Measurements from ENCODE around the gene DAD1. TPM values are rescaled to one million over a fixed set of nuclear protein-coding genes. Genes with fewer than 3 reads are reported as not detected.
A peak's percentile ranks its signal among the peaks of the same experiment; 100 is the strongest.
"Not testable (repeated sequence)": the region's sequence is repeated elsewhere in the genome, so short reads cannot be mapped to it uniquely, and the experiment has no call there.

DAD1 gene
- polyA plus RNA-seq, 1 donor from 2014 or later, result 420 TPM

GRCh38 chr14:22547313-22547947 is 41.6 kb downstream of the DAD1 start:
- peak overlapping the region in 2 of 3 donors; percentile 80 to 89 for H3K27ac Mint-ChIP-seq
- peaks cover 2% of the 10 kb centered on the region for H3K27me3 Mint-ChIP-seq
- H3K36me3 Mint-ChIP-seq, result no peaks in the 10 kb centered on the region
- peaks cover 41 to 55% (median 48%) of the 10 kb centered on the region in 3 donors for H3K4me1 Mint-ChIP-seq
- H3K9me3 Mint-ChIP-seq, result no peaks in the 10 kb centered on the region
- H3K4me3 Mint-ChIP-seq, result no peak overlapping the region

- Mint-ChIP-seq H3K9me3 (no peaks in the 10 kb centered on the region), H3K4me3 (no peak overlapping the region), H3K36me3 (no peaks in the 10 kb centered on the region), H3K27me3 (peaks cover 2% of the 10 kb centered on the region), H3K4me1 (peaks cover 36 to 48% (median 43%) of the 10 kb centered on the region in 3 donors), H3K27ac (peak overlapping the region in 2 of 3 donors; percentile 19 to 89)
These were observed 42.3 kb downstream of the DAD1 start for GRCh38 chr14:22546722-22547071.

GRCh38 chr14:22545842-22546721 is 42.9 kb downstream of the DAD1 start:
- Mint-ChIP-seq H3K27ac (peak overlapping the region in 2 of 3 donors; percentile 20 to 90), H3K9me3 (no peaks in the 10 kb centered on the region), H3K4me1 (peaks cover 32 to 42% (median 38%) of the 10 kb centered on the region in 3 donors), H3K4me3 (no peak overlapping the region), H3K27me3 (peaks cover 2% of the 10 kb centered on the region), H3K36me3 (no peaks in the 10 kb centered on the region)

GRCh38 chr14:22544881-22545420 is 44.1 kb downstream of the DAD1 start:
- peak overlapping the region in 2 of 4 donors; percentile 2 to 3 for H3K4me3 Mint-ChIP-seq
- H3K4me1 Mint-ChIP-seq, result peaks cover 24 to 33% (median 27%) of the 10 kb centered on the region in 3 donors

GRCh38 chr14:22544406-22544805 is 44.6 kb downstream of the DAD1 start:
- Mint-ChIP-seq H3K4me3 (peak overlapping the region in 2 of 4 donors; percentile 2 to 3), H3K36me3 (peaks cover 5% of the 10 kb centered on the region), H3K27me3 (no peaks in the 10 kb centered on the region), H3K4me1 (peaks cover 21 to 28% (median 22%) of the 10 kb centered on the region in 3 donors), H3K27ac (peak overlapping the region; percentile 30 to 83 (median 48)), H3K9me3 (no peaks in the 10 kb centered on the region)

More at GRCh38 chr14:22544881-22545420, 44.1 kb downstream of the DAD1 start:
- Mint-ChIP-seq H3K36me3 (peaks cover 5% of the 10 kb centered on the region), H3K27ac (peak overlapping the region in 2 of 3 donors; percentile 30 to 83), H3K9me3 (no peaks in the 10 kb centered on the region), H3K27me3 (peaks cover 2% of the 10 kb centered on the region)

- not testable (repeated sequence) for H3K9me3 Mint-ChIP-seq, H3K4me3 Mint-ChIP-seq, H3K27me3 Mint-ChIP-seq
- Mint-ChIP-seq H3K4me1 (peaks cover 20 to 26% (median 22%) of the 10 kb centered on the region in 3 donors), H3K36me3 (peaks cover 11% of the 10 kb centered on the region), H3K27ac (peak overlapping the region; percentile 30 to 83 (median 48))
These were observed 45.3 kb downstream of the DAD1 start for GRCh38 chr14:22543570-22544357.

GRCh38 chr14:22542360-22542759 is 46.7 kb downstream of the DAD1 start:
- H3K36me3 Mint-ChIP-seq, result peaks cover 12% of the 10 kb centered on the region
- no peak overlapping the region for H3K4me3 Mint-ChIP-seq
- H3K27ac Mint-ChIP-seq, result no peak overlapping the region
- peaks cover 14 to 27% (median 21%) of the 10 kb centered on the region in 3 donors for H3K4me1 Mint-ChIP-seq
- no peaks in the 10 kb centered on the region for H3K27me3 Mint-ChIP-seq
- no peaks in the 10 kb centered on the region for H3K9me3 Mint-ChIP-seq

GRCh38 chr14:22541721-22542120 is 47.3 kb downstream of the DAD1 start:
- no peak overlapping the region for H3K4me3 Mint-ChIP-seq
- H3K36me3 Mint-ChIP-seq, result peaks cover 12% of the 10 kb centered on the region
- H3K27me3 Mint-ChIP-seq, result no peaks in the 10 kb centered on the region
- no peak overlapping the region for H3K27ac Mint-ChIP-seq
- no peaks in the 10 kb centered on the region for H3K9me3 Mint-ChIP-seq
- H3K4me1 Mint-ChIP-seq, result peaks cover 16 to 30% (median 24%) of the 10 kb centered on the region in 3 donors

GRCh38 chr14:22540811-22541360 is 48.1 kb downstream of the DAD1 start:
- Mint-ChIP-seq H3K27me3 (no peaks in the 10 kb centered on the region), H3K36me3 (peaks cover 12% of the 10 kb centered on the region), H3K4me1 (peaks cover 22 to 36% (median 27%) of the 10 kb centered on the region in 3 donors), H3K27ac (no peak overlapping the region), H3K4me3 (peak overlapping the region in 1 of 4 donors; percentile 17), H3K9me3 (no peaks in the 10 kb centered on the region)

GRCh38 chr14:22540293-22540692 is 48.7 kb downstream of the DAD1 start:
- no peak overlapping the region for H3K4me3 Mint-ChIP-seq
- peaks cover 12% of the 10 kb centered on the region for H3K36me3 Mint-ChIP-seq
- H3K27ac Mint-ChIP-seq, result peak overlapping the region in 1 of 3 donors; percentile 71
- H3K27me3 Mint-ChIP-seq, result no peaks in the 10 kb centered on the region
- peaks cover 20 to 39% (median 29%) of the 10 kb centered on the region in 3 donors for H3K4me1 Mint-ChIP-seq
- H3K9me3 Mint-ChIP-seq, result no peaks in the 10 kb centered on the region

GRCh38 chr14:22539831-22540230 is 49.2 kb downstream of the DAD1 start:
- peaks cover 12% of the 10 kb centered on the region for H3K36me3 Mint-ChIP-seq
- H3K4me3 Mint-ChIP-seq, result no peak overlapping the region
- H3K4me1 Mint-ChIP-seq, result peaks cover 20 to 38% (median 28%) of the 10 kb centered on the region in 3 donors
- H3K9me3 Mint-ChIP-seq, result no peaks in the 10 kb centered on the region
- peak overlapping the region in 1 of 3 donors; percentile 71 for H3K27ac Mint-ChIP-seq
- H3K27me3 Mint-ChIP-seq, result no peaks in the 10 kb centered on the region

- no peaks in the 10 kb centered on the region for H3K9me3 Mint-ChIP-seq
- peaks cover 17 to 38% (median 33%) of the 10 kb centered on the region in 3 donors for H3K4me1 Mint-ChIP-seq
- H3K27me3 Mint-ChIP-seq, result no peaks in the 10 kb centered on the region
- peak overlapping the region in 1 of 3 donors; percentile 32 for H3K27ac Mint-ChIP-seq
- H3K36me3 Mint-ChIP-seq, result peaks cover 12% of the 10 kb centered on the region
- H3K4me3 Mint-ChIP-seq, result peak overlapping the region in 1 of 4 donors; percentile 10
These were observed 50.3 kb downstream of the DAD1 start for GRCh38 chr14:22538671-22539228.

- H3K36me3 Mint-ChIP-seq, result peaks cover 12% of the 10 kb centered on the region
- H3K9me3 Mint-ChIP-seq, result no peaks in the 10 kb centered on the region
- H3K27ac Mint-ChIP-seq, result no peak overlapping the region
- no peaks in the 10 kb centered on the region for H3K27me3 Mint-ChIP-seq
- peak overlapping the region in 1 of 4 donors; percentile 18 for H3K4me3 Mint-ChIP-seq
- H3K4me1 Mint-ChIP-seq, result peaks cover 28 to 48% (median 42%) of the 10 kb centered on the region in 3 donors
These were observed 51.4 kb downstream of the DAD1 start for GRCh38 chr14:22537436-22538310.
